Measurements from ENCODE around the gene NEUROD2. TPM values are rescaled to one million over a fixed set of nuclear protein-coding genes. Genes with fewer than 3 reads are reported as not detected.

Gene NEUROD2
- total and polyA plus RNA-seq, 2 of the 13 experiments (the other 11 are each of a cell fraction or from before 2014, with no cell fraction given): not detected

GRCh38 chr17:39621523-39622379 lies 14.0 kb upstream of the NEUROD2 start (continued):
- peak; percentile 87; the same call in 1 of the 2 replicates for TF ChIP-seq IKZF5 (CRISPR knock-in tag; IDR thresholded peaks at IDR 0.05)
- peak; percentile 72; the same call in 1 of the 2 replicates for TF ChIP-seq ZNF136 (CRISPR knock-in tag; IDR thresholded peaks at IDR 0.05; ENCODE audit: low read depth)
- TF ChIP-seq ZNF777 (CRISPR knock-in tag; IDR thresholded peaks at IDR 0.05): peak; percentile 57; the same call in 1 of the 2 replicates
- TF ChIP-seq ZNF354B (CRISPR knock-in tag; IDR thresholded peaks at IDR 0.05): no peak
- peak; percentile 39; the same call in 1 of the 2 replicates for TF ChIP-seq SIX1 (CRISPR knock-in tag; IDR thresholded peaks at IDR 0.05; ENCODE audit: borderline replicate concordance)
- TF ChIP-seq KAT8 (CRISPR knock-in tag; IDR thresholded peaks at IDR 0.05): peak; percentile 67; the same call in 1 of the 2 replicates
- no peak for TF ChIP-seq PRPF4 (IDR thresholded peaks at IDR 0.05; ENCODE audit: low read depth, low read length, poor library complexity, severe bottlenecking)
- 0 out of 2 replicates have a peak, but pooled peaks have one; percentile 48 for TF ChIP-seq EZH2 (conservative IDR thresholded peaks at IDR 0.05; ENCODE audit: low read depth, low read length)
- peak; percentile 72 for TF ChIP-seq MED1 (CRISPR knock-in tag; IDR thresholded peaks at IDR 0.05)
- no peak for TF ChIP-seq ZNF749 (CRISPR knock-in tag; IDR thresholded peaks at IDR 0.05; ENCODE audit: borderline replicate concordance)
- no peak for TF ChIP-seq ZBTB21 (CRISPR knock-in tag; IDR thresholded peaks at IDR 0.05)
- peak; percentile 90 for TF ChIP-seq ZSCAN9 (CRISPR knock-in tag; IDR thresholded peaks at IDR 0.05; ENCODE audit: borderline replicate concordance)
- 0 out of 2 replicates have a peak, but pooled peaks have one; percentile 55 for TF ChIP-seq ZNF256 (CRISPR knock-in tag; conservative IDR thresholded peaks at IDR 0.05)
- peak; percentile 68; the same call in 1 of the 2 replicates for TF ChIP-seq ZNF121 (CRISPR knock-in tag; IDR thresholded peaks at IDR 0.05)
- TF ChIP-seq RXRA (CRISPR knock-in tag; IDR thresholded peaks at IDR 0.05): peak; percentile 71; the same call in 1 of the 2 replicates
- TF ChIP-seq BORCS8-MEF2B (CRISPR knock-in tag; IDR thresholded peaks at IDR 0.05): peak; percentile 78; the same call in 1 of the 2 replicates
- TF ChIP-seq HDAC6 (IDR thresholded peaks at IDR 0.05; ENCODE audit: low read depth, low read length): no peak
- TF ChIP-seq MLLT10 (CRISPR knock-in tag; IDR thresholded peaks at IDR 0.05): no peak
- TF ChIP-seq, protein P1, sequence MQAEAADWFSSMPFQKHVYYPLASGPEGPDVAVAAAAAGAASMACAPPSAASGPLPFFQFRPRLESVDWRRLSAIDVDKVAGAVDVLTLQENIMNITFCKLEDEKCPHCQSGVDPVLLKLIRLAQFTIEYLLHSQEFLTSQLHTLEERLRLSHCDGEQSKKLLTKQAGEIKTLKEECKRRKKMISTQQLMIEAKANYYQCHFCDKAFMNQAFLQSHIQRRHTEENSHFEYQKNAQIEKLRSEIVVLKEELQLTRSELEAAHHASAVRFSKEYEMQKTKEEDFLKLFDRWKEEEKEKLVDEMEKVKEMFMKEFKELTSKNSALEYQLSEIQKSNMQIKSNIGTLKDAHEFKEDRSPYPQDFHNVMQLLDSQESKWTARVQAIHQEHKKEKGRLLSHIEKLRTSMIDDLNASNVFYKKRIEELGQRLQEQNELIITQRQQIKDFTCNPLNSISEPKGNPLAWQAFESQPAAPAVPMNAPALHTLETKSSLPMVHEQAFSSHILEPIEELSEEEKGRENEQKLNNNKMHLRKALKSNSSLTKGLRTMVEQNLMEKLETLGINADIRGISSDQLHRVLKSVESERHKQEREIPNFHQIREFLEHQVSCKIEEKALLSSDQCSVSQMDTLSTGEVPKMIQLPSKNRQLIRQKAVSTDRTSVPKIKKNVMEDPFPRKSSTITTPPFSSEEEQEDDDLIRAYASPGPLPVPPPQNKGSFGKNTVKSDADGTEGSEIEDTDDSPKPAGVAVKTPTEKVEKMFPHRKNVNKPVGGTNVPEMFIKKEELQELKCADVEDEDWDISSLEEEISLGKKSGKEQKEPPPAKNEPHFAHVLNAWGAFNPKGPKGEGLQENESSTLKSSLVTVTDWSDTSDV (CRISPR knock-in tag; IDR thresholded peaks at IDR 0.05): no peak
- TF ChIP-seq FOXO1 (CRISPR knock-in tag; IDR thresholded peaks at IDR 0.05): peak; percentile 51
- TF ChIP-seq ZKSCAN5 (CRISPR knock-in tag; IDR thresholded peaks at IDR 0.05): no peak
- peak in 1 of 2 experiments; percentile 21; a peak in 1 of 4 replicates for TF ChIP-seq EP300 (IDR thresholded peaks at IDR 0.05; ENCODE audit: low read depth in 2 of 2, low read length in 2 of 2)
- no peak for TF ChIP-seq EP300 (CRISPR knock-in tag; IDR thresholded peaks at IDR 0.05; ENCODE audit: borderline replicate concordance)
- TF ChIP-seq ZNF615 (CRISPR knock-in tag; IDR thresholded peaks at IDR 0.05; ENCODE audit: borderline replicate concordance): 0 out of 2 replicates have a peak, but pooled peaks have one; percentile 24
- no peak for TF ChIP-seq HNF4G (IDR thresholded peaks at IDR 0.05; ENCODE audit: borderline replicate concordance, low read depth, low read length)
- no peak for TF ChIP-seq HNF4G (CRISPR knock-in tag; IDR thresholded peaks at IDR 0.05; ENCODE audit: borderline replicate concordance, low read depth)

All from HepG2 (cell line).